ENCODE data around the gene RBM44.

GRCh38 chr2:237757616-237758015 lies 41.0 kb upstream of the RBM44 start:
- TF ChIP-seq POLR2A (IDR thresholded peaks at IDR 0.05) (no peak), CTCF (IDR thresholded peaks at IDR 0.05) (no peak)

Data from uterus (tissue), 2 donors.